ENCODE data around the gene TACC2. TPM values are rescaled to one million over a fixed set of nuclear protein-coding genes. Genes with fewer than 3 reads are reported as not detected.

TACC2 gene
- total RNA-seq, 1 donor from 2014 or later = 22.0 TPM

DNA sequence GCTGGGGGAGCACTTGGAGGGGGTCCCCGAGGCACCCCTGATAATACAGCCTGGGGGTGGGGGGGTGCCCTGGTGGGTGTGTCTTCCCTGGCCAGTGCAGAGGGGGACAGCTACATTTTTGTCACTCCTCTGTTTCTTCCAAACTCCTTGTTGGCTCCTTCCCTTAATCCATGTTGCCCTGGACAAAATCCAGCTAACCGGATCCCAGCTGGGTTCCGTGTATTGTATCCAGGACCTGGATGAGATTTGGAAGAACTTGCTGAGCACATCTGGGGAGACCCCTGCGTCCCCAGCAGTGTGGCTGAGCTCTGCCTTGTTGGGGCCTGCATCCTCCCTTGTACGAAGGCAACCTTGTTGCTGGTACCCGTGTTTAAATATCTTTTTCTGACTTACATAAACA lies 195.3 kb downstream of the TACC2 start:
- H3K27me3 Mint-ChIP-seq (ENCODE audit: low read depth, unreplicated experiment) = no peaks in the 10 kb centered on the region
- Histone ChIP-seq H2AFZ (ENCODE audit: low read depth, low read length) (no peak overlapping the region), H3K4me3 (ENCODE audit: insufficient read depth, low read depth, low read length) (no peak overlapping the region), H3K9me3 (ENCODE audit: insufficient read depth, low read depth, low read length) (no peaks in the 10 kb centered on the region), H3K4me2 (ENCODE audit: low read length) (no peak overlapping the region), H3K36me3 (ENCODE audit: insufficient read depth, low read length) (no peaks in the 10 kb centered on the region), H3K9ac (ENCODE audit: low read length) (no peak overlapping the region), H3K27me3 (ENCODE audit: insufficient read depth, low read length) (no peaks in the 10 kb centered on the region), H4K20me1 (ENCODE audit: insufficient read depth, low read length) (peaks cover 31% of the 10 kb centered on the region), H3K79me2 (ENCODE audit: insufficient read depth, low read length) (peaks cover 32% of the 10 kb centered on the region), H3K27ac (ENCODE audit: low read depth, low read length) (no peak overlapping the region), H3K4me1 (ENCODE audit: insufficient read depth, low read length) (peaks cover 27% of the 10 kb centered on the region)
- FAIRE-seq = no peak
- no peak for DNase-seq (ENCODE audit: low read depth)
- no peaks in the 10 kb centered on the region for H3K9me3 Mint-ChIP-seq (ENCODE audit: unreplicated experiment)
- TF ChIP-seq, protein P1, sequence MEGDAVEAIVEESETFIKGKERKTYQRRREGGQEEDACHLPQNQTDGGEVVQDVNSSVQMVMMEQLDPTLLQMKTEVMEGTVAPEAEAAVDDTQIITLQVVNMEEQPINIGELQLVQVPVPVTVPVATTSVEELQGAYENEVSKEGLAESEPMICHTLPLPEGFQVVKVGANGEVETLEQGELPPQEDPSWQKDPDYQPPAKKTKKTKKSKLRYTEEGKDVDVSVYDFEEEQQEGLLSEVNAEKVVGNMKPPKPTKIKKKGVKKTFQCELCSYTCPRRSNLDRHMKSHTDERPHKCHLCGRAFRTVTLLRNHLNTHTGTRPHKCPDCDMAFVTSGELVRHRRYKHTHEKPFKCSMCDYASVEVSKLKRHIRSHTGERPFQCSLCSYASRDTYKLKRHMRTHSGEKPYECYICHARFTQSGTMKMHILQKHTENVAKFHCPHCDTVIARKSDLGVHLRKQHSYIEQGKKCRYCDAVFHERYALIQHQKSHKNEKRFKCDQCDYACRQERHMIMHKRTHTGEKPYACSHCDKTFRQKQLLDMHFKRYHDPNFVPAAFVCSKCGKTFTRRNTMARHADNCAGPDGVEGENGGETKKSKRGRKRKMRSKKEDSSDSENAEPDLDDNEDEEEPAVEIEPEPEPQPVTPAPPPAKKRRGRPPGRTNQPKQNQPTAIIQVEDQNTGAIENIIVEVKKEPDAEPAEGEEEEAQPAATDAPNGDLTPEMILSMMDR (IDR thresholded peaks at IDR 0.05; ENCODE audit: insufficient read depth, low read depth, low read length) = no peak
- no peak for TF ChIP-seq EZH2 (IDR thresholded peaks at IDR 0.05; ENCODE audit: insufficient read depth, low read length)
- H3K27ac Mint-ChIP-seq (ENCODE audit: unreplicated experiment) = no peak overlapping the region
- no peak overlapping the region for H3K4me3 Mint-ChIP-seq (ENCODE audit: unreplicated experiment)
- H3K36me3 Mint-ChIP-seq (ENCODE audit: low read depth, unreplicated experiment) = no peaks in the 10 kb centered on the region
- H3K4me1 Mint-ChIP-seq (ENCODE audit: low read depth, unreplicated experiment) = peaks cover 22% of the 10 kb centered on the region

DNA sequence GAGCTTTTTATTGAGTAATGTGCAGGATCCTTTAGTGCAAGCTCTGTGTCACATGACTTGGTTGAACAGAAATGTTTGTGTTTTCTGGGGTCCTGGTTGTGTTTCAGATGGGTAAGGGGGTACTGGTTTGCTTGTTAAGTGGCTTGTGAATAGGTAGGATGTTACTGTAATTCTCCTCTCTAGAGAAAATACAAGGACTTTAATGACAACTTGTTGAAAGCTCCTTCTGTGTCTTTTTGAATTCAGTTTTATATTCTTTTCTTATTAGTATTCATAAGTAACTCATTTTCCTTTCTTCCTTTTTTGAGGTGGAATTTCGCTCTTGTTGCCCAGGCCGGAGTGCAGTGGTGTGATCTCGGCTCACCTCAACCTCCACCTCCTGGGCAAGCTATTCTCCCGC lies 196.7 kb downstream of the TACC2 start:
- no peak overlapping the region for H2AFZ ChIP-seq (ENCODE audit: low read depth, low read length)
- no peak overlapping the region for H3K4me3 ChIP-seq (ENCODE audit: insufficient read depth, low read depth, low read length)
- peak overlapping the region; percentile 26 for H3K27ac Mint-ChIP-seq (ENCODE audit: unreplicated experiment)
- H3K27me3 ChIP-seq (ENCODE audit: insufficient read depth, low read length) = no peaks in the 10 kb centered on the region
- no peak overlapping the region for H3K4me2 ChIP-seq (ENCODE audit: low read length)
- H3K4me3 Mint-ChIP-seq (ENCODE audit: unreplicated experiment) = no peak overlapping the region
- peaks cover 39% of the 10 kb centered on the region for H3K79me2 ChIP-seq (ENCODE audit: insufficient read depth, low read length)
- DNase-seq (ENCODE audit: low read depth) (no peak), FAIRE-seq (no peak)
- TF ChIP-seq, protein P1 (IDR thresholded peaks at IDR 0.05; ENCODE audit: insufficient read depth, low read depth, low read length) = no peak
- no peak for TF ChIP-seq EZH2 (IDR thresholded peaks at IDR 0.05; ENCODE audit: insufficient read depth, low read length)
- H3K9ac ChIP-seq (ENCODE audit: low read length) = no peak overlapping the region
- H3K27me3 Mint-ChIP-seq (ENCODE audit: low read depth, unreplicated experiment) = no peaks in the 10 kb centered on the region
- peaks cover 27% of the 10 kb centered on the region for H3K4me1 ChIP-seq (ENCODE audit: insufficient read depth, low read length)
- H3K36me3 ChIP-seq (ENCODE audit: insufficient read depth, low read length) = no peaks in the 10 kb centered on the region
- no peak overlapping the region for H3K27ac ChIP-seq (ENCODE audit: low read depth, low read length)
- no peaks in the 10 kb centered on the region for H3K9me3 ChIP-seq (ENCODE audit: insufficient read depth, low read depth, low read length)
- H4K20me1 ChIP-seq (ENCODE audit: insufficient read depth, low read length) = peaks cover 42% of the 10 kb centered on the region
- H3K4me1 Mint-ChIP-seq (ENCODE audit: low read depth, unreplicated experiment) = peaks cover 22% of the 10 kb centered on the region
- H3K9me3 Mint-ChIP-seq (ENCODE audit: unreplicated experiment) = no peaks in the 10 kb centered on the region
- no peaks in the 10 kb centered on the region for H3K36me3 Mint-ChIP-seq (ENCODE audit: low read depth, unreplicated experiment)

DNA sequence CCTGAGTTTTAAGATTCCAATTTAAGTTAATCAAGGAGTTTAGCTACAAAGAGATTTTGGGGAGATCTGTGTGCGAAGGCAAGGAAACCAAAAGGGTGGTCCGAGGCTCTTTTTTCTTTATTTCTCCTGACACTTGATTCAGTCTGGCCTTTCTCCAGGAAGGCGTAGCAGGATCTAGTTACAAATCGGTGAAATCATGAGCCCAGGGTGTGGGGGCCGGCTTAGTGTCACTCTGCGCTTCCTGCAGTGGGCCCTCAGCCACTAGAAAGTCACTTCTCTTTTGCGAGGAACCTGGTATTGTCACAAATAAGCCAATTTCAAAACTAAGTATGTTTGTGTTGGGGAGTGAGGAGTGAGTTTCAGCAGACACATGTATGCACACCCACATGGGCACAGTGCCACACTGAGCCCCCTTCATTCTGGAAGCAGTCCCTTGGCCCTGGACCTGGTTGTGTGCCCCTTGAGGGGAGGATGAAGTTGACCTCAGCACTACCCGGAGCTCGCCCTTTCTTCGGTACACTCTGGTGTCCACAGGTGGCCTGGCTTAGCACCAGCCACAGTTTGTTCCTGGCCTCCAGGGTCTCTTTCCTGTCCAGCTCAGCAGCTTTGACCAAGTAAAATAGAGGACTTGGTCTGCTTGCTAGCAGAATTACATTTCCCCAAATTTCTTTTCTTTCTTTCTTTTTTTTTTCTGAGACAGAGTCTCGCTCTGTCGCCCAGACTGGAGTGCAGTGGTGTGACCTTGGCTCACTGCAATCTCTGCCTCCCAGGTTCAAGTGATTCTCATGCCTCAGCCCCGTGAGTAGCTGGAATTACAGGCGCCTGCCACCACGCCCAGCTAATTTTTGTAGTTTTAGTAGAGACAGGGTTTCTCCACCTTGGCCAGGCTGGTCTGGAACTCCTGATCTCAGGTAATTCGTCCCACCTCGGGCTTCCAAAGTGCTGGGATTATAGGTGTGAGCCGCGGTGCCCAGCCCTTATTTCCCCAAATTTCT lies 198.2 kb downstream of the TACC2 start:
- no peak overlapping the region for H3K4me3 ChIP-seq (ENCODE audit: insufficient read depth, low read depth, low read length)
- H3K27ac ChIP-seq (ENCODE audit: low read depth, low read length) = no peak overlapping the region
- no peak for TF ChIP-seq EZH2 (IDR thresholded peaks at IDR 0.05; ENCODE audit: insufficient read depth, low read length)
- TF ChIP-seq, protein P1 (IDR thresholded peaks at IDR 0.05; ENCODE audit: insufficient read depth, low read depth, low read length) = no peak
- Mint-ChIP-seq H3K9me3 (ENCODE audit: unreplicated experiment) (no peaks in the 10 kb centered on the region), H3K36me3 (ENCODE audit: low read depth, unreplicated experiment) (no peaks in the 10 kb centered on the region), H3K4me1 (ENCODE audit: low read depth, unreplicated experiment) (peaks cover 13% of the 10 kb centered on the region), H3K27ac (ENCODE audit: unreplicated experiment) (no peak overlapping the region), H3K27me3 (ENCODE audit: low read depth, unreplicated experiment) (no peaks in the 10 kb centered on the region), H3K4me3 (ENCODE audit: unreplicated experiment) (no peak overlapping the region)
- no peaks in the 10 kb centered on the region for H3K27me3 ChIP-seq (ENCODE audit: insufficient read depth, low read length)
- no peaks in the 10 kb centered on the region for H3K36me3 ChIP-seq (ENCODE audit: insufficient read depth, low read length)
- no peak overlapping the region for H3K4me2 ChIP-seq (ENCODE audit: low read length)
- H2AFZ ChIP-seq (ENCODE audit: low read depth, low read length) = no peak overlapping the region
- DNase-seq (ENCODE audit: low read depth) (no peak), FAIRE-seq (no peak)
- H3K4me1 ChIP-seq (ENCODE audit: insufficient read depth, low read length) = peaks cover 22% of the 10 kb centered on the region
- H4K20me1 ChIP-seq (ENCODE audit: insufficient read depth, low read length) = peaks cover 51% of the 10 kb centered on the region
- no peaks in the 10 kb centered on the region for H3K9me3 ChIP-seq (ENCODE audit: insufficient read depth, low read depth, low read length)
- H3K79me2 ChIP-seq (ENCODE audit: insufficient read depth, low read length) = peaks cover 49% of the 10 kb centered on the region
- H3K9ac ChIP-seq (ENCODE audit: low read length) = no peak overlapping the region

Measured in astrocyte (in vitro differentiated cells and primary cell).